Omental fat pad (tissue), 4 donors: ENCODE data around the gene TOM1L2. TPM values are rescaled to one million over a fixed set of nuclear protein-coding genes. Genes with fewer than 3 reads are reported as not detected.

ENCODE experiments used
- ATAC-seq: fragments of 150-250 bp; one replicate; pipeline ENCODE4 v1.9.1; 2016; ENCODE audit warnings: mild to moderate bottlenecking, moderate library complexity; ENCODE audit not compliant: low FRiP score
- DNase-seq: peaks from one replicate; pipeline ENCODE4 v3.0.0-alpha.2; 2019; ENCODE audit warnings: low spot score
- CTCF ChIP-seq, 3 donors: fragments of 450-650 bp; IDR thresholded peaks; one replicate each; pipeline ENCODE4 v1.5.1; 2016 to 2017; ENCODE audit warnings: antibody characterized with exemption in 3 of 3, mild to moderate bottlenecking in 3 of 3, moderate library complexity in 2 of 3
- total RNA-seq, 4 donors: library from RNA; depleted of rRNA; stranded (reverse); fragments of >200 nt; gene quantifications; one replicate each; pipeline ENCODE4 v1.1.0, GENCODE V29; 2016

Gene TOM1L2
- total RNA-seq, 4 donors from 2014 or later = 25.9 to 30.3 (median 27.6) TPM

- DNase-seq (no peak), ATAC-seq (no peak)
- TF ChIP-seq CTCF (IDR thresholded peaks at IDR 0.05) = no peak
Observed at GRCh38 chr17:18015593-18015992, 43.4 kb upstream of the TOM1L2 start.

- no peak for ATAC-seq
- TF ChIP-seq CTCF (IDR thresholded peaks at IDR 0.05) = no peak
- DNase-seq = no peak
Observed at GRCh38 chr17:18014006-18014405, 41.8 kb upstream of the TOM1L2 start.

- TF ChIP-seq CTCF (IDR thresholded peaks at IDR 0.05) = no peak
- DNase-seq = no peak
- no peak for ATAC-seq
Observed at GRCh38 chr17:18011286-18011685, 39.1 kb upstream of the TOM1L2 start.

- DNase-seq (no peak), ATAC-seq (no peak)
- no peak for TF ChIP-seq CTCF (IDR thresholded peaks at IDR 0.05)
Observed at GRCh38 chr17:18009609-18010420, 37.6 kb upstream of the TOM1L2 start.

- TF ChIP-seq CTCF (IDR thresholded peaks at IDR 0.05) = no peak
- DNase-seq (no peak), ATAC-seq (no peak)
Observed at GRCh38 chr17:18008496-18009268, 36.5 kb upstream of the TOM1L2 start.

GRCh38 chr17:18006495-18007239, 34.5 kb upstream of the TOM1L2 start:
- no peak for ATAC-seq
- no peak for TF ChIP-seq CTCF (IDR thresholded peaks at IDR 0.05)
- no peak for DNase-seq
